Measurements from ENCODE around the gene DOK6.

DOK6 gene

DNA sequence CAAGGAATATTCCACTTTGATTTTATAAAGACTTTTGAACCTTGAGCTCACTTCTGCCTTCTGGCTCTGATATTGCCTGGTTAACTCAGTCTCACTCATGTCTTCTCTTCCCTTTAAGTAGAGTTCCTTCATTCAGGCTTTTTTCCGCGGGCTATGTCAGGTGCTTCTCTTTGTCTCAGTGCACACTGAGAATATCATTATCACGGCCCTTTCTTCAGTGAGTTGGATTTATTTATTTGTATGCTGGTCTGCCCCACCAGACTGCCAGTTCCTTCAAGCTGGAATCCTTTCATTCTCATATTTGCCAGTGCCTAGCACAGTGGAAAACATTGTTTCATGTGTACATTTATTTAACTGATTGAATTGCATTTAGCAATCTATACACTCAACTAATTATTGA lies 136.5 kb downstream of the DOK6 start:
- DNase-seq (ENCODE audit: low spot score) = no peak
- TF ChIP-seq, protein P1, sequence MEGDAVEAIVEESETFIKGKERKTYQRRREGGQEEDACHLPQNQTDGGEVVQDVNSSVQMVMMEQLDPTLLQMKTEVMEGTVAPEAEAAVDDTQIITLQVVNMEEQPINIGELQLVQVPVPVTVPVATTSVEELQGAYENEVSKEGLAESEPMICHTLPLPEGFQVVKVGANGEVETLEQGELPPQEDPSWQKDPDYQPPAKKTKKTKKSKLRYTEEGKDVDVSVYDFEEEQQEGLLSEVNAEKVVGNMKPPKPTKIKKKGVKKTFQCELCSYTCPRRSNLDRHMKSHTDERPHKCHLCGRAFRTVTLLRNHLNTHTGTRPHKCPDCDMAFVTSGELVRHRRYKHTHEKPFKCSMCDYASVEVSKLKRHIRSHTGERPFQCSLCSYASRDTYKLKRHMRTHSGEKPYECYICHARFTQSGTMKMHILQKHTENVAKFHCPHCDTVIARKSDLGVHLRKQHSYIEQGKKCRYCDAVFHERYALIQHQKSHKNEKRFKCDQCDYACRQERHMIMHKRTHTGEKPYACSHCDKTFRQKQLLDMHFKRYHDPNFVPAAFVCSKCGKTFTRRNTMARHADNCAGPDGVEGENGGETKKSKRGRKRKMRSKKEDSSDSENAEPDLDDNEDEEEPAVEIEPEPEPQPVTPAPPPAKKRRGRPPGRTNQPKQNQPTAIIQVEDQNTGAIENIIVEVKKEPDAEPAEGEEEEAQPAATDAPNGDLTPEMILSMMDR (IDR thresholded peaks at IDR 0.05; ENCODE audit: extremely low read depth, missing control alignments) = no peak

DNA sequence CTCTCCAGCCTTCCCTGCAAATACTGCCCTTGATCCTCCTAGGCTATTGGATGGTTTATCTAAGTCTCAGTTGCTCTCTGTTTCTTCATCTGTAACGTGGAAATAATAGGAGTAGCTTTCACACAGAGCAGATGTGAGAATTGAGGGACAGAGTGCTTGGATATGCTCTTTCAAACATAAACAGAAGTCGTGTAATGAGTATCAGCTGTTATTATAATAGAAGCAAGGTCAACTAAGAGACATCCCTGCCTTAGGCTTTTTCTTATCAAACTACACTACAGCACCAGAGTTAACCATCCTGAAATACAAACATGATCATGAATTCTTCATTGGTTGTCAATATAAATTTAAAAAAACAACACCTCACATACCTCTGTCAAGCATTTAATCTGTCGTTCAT lies 138.2 kb downstream of the DOK6 start:
- DNase-seq (ENCODE audit: low spot score) = no peak
- TF ChIP-seq, protein P1 (IDR thresholded peaks at IDR 0.05; ENCODE audit: extremely low read depth, missing control alignments) = no peak

DNA sequence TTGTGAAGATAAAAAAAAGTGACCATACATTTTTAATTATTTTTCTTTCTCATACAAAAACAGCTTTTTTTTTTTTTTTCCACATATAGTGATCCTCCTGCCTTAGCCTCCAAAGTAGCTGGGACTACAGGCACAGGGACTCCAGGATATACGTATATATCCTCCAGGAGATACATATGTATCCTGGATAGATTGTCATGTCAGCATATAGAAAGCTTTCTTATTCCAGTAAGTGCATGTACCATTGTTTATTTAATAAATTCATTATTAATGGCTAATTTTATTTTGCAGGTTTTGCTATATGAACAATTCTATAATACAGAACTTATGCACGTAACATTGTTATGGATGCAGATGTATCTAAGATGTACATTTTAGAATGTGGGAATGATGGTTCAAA lies 138.7 kb downstream of the DOK6 start:
- no peak for DNase-seq (ENCODE audit: low spot score)
- TF ChIP-seq, protein P1 (IDR thresholded peaks at IDR 0.05; ENCODE audit: extremely low read depth, missing control alignments) = no peak

DNA sequence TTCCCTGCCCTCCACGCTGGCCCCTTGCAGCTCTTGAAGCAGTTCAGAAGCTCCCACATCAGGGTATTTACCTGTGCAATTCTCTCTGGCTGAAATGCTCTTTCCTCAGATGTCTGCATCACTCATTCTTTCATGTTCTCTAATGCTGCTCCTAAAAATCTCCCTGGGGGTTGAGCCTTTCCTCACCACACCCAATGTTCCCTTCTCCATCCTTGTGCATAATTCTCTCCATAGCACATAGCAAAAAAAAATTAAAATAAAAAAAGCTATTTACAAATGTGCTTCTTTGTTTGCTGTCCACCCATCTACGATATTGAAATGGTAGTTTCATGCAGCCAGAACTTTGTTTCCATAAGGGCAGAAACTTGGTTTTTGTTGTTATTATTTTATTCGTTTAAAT lies 155.5 kb downstream of the DOK6 start:
- TF ChIP-seq, protein P1 (IDR thresholded peaks at IDR 0.05; ENCODE audit: extremely low read depth, missing control alignments) = no peak
- DNase-seq (ENCODE audit: low spot score) = no peak

DNA sequence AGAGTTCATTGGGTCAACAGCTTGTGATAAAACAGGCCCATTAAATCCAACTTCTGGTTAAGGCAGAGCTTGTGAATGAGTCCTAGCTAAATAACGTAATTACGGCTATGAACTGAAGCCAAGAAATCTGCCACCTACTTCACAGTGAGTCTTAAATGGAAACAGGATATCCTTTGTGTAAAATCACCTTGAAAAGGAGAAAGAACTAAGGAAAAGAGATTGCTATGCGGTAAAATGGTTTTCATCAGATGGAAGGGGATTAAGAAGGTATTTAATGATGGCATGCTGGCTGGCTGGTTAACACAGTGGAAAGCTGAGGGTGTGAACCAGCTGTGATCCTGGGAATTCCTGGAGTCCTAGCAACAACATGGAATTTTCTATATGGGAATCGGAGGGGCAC lies 156.6 kb downstream of the DOK6 start:
- no peak for DNase-seq (ENCODE audit: low spot score)
- TF ChIP-seq, protein P1 (IDR thresholded peaks at IDR 0.05; ENCODE audit: extremely low read depth, missing control alignments) = no peak

DNA sequence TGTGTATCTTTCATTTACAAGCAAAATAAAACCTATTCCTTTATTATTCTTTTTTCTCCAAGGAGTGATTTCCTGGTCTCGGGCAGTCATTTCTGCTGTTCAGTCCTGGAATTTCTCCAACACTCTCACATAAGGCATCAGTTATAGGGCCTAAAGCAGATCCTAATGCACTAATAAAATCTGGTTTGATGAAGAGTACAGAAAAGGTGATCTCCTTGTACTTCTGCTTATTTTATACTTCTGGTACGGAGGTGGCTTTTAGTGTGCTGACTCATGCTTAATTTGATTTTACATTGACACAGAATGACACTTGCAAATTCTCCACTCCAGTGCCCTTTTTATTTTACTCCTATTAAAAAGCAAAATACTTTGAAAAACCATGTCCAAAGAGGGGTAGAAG lies 157.4 kb downstream of the DOK6 start:
- TF ChIP-seq, protein P1 (IDR thresholded peaks at IDR 0.05; ENCODE audit: extremely low read depth, missing control alignments) = no peak
- DNase-seq (ENCODE audit: low spot score) = no peak

DNA sequence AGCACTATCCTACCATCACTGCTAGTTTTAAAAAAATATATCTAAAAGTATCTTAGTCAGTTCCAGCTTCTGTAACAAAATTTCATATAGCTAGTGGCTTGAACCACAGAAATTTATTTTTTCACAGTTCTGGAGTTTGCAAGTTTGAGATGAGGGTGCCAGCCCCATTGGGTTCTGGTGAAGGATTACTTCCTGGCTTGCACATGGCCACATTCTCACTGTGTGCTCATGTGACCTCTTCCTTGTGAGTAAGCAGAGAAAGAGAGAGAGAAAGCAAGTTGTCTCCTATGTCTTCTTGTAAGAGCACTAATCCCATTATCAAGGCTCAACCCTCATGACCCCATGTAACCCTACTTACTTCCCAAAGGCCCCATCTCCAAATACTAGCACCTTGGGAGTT lies 158.9 kb downstream of the DOK6 start:
- no peak for DNase-seq (ENCODE audit: low spot score)
- TF ChIP-seq, protein P1 (IDR thresholded peaks at IDR 0.05; ENCODE audit: extremely low read depth, missing control alignments) = no peak
